ENCODE measurements around the gene POFUT2. TPM values are rescaled to one million over a fixed set of nuclear protein-coding genes. Genes with fewer than 3 reads are reported as not detected.

The POFUT2 gene
- total and polyA plus RNA-seq, 12 donors, result 13.1 to 68.9 (median 32.9) TPM

DNA sequence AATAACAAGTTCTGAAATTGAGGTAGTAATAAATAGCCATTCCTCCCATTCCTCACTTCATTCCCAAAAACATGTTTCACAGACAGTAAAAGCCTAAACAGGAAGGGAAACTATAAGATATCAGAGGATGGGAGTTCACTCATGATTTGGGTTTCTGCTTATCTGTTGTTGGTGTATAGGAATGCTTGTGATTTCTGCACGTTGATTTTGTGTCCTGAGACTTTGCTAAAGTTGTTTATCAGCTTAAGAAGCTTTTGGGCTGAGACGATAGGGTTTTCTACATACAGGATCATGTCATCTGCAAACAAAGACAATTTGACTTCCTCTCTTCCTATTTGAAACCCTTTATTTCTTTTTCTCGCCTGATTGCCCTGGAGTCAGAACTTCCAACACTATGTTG is 26.0 kb upstream of the POFUT2 start:
- no peaks in the 10 kb centered on the region for H3K9me3 ChIP-seq (replicated peaks in 1 of 3)
- DNase-seq, result no peak
- no peaks in the 10 kb centered on the region for H3K27me3 ChIP-seq
- no peak overlapping the region for H3K27ac ChIP-seq
- H3K4me1 ChIP-seq (replicated peaks in 1 of 2), result peaks cover 5 to 18% of the 10 kb centered on the region in 2 donors
- intact Hi-C loops (cut with DNase I), result no loop called here
- H3K36me3 ChIP-seq (replicated peaks in 1 of 2), result no peaks in the 10 kb centered on the region
- no peak overlapping the region for H3K4me3 ChIP-seq
- 74 to 86% (median 77%) methylated on average over 3 of the region's 3 CpGs for WGBS, 4 donors
- no peak for TF ChIP-seq POLR2A (IDR thresholded peaks at IDR 0.05)
- TF ChIP-seq, protein P1, sequence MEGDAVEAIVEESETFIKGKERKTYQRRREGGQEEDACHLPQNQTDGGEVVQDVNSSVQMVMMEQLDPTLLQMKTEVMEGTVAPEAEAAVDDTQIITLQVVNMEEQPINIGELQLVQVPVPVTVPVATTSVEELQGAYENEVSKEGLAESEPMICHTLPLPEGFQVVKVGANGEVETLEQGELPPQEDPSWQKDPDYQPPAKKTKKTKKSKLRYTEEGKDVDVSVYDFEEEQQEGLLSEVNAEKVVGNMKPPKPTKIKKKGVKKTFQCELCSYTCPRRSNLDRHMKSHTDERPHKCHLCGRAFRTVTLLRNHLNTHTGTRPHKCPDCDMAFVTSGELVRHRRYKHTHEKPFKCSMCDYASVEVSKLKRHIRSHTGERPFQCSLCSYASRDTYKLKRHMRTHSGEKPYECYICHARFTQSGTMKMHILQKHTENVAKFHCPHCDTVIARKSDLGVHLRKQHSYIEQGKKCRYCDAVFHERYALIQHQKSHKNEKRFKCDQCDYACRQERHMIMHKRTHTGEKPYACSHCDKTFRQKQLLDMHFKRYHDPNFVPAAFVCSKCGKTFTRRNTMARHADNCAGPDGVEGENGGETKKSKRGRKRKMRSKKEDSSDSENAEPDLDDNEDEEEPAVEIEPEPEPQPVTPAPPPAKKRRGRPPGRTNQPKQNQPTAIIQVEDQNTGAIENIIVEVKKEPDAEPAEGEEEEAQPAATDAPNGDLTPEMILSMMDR (IDR thresholded peaks at IDR 0.05), result no peak

DNA sequence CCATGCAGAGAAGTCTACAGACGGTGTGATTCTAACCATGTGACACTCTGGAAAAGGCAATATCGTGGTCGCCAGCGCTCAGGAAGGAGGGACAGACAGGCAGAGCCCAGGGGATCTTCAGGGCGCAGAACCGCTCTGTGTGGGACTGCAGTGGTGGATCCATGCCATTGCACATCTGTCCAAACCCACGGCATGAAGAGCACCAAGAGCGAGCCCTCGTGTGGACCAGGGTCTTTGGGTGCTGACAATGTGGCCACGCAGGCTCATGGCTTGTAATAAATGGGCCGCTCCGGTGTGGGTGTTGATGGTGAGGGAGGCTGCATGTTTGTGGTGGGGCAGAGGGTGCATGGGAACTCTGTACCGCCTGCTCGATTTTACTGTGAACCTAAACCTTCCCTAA is 25.3 kb upstream of the POFUT2 start:
- H3K4me3 ChIP-seq, result no peak overlapping the region
- no peaks in the 10 kb centered on the region for H3K27me3 ChIP-seq
- no peak for DNase-seq
- WGBS, 4 donors, result 90 to 93% (median 91%) methylated on average over 10 to 14 of the region's 14 CpGs
- intact Hi-C loops (cut with DNase I), result no loop called here
- H3K36me3 ChIP-seq (replicated peaks in 1 of 2), result no peaks in the 10 kb centered on the region
- peaks cover 0 to 20% of the 10 kb centered on the region in 2 donors for H3K4me1 ChIP-seq (replicated peaks in 1 of 2)
- no peaks in the 10 kb centered on the region for H3K9me3 ChIP-seq (replicated peaks in 1 of 3)
- no peak overlapping the region for H3K27ac ChIP-seq
- TF ChIP-seq POLR2A (IDR thresholded peaks at IDR 0.05), result no peak
- TF ChIP-seq, protein P1 (IDR thresholded peaks at IDR 0.05), result no peak

DNA sequence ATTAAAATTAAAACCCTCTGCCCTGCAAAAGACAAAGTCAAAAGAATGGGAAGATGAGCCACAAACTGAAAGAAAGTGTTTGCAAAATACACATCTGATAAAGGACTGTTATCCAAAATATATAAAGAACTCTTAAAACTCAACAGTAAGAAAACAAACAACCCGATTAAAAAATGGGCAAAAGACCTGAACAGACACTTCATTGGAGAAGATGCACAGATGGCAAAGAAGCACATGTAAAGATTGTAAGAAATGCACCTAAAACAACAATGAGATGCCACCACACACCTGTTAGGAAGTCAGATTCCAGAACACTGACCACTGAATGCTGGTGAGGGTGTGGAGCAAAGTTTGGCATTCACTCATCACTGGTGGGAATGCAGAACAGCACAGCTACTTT is 24.6 kb upstream of the POFUT2 start:
- 90 to 96% (median 94%) methylated on average over 1 of the region's 1 CpG for WGBS, 4 donors
- Histone ChIP-seq H3K36me3 (replicated peaks in 1 of 2) (no peaks in the 10 kb centered on the region), H3K27me3 (no peaks in the 10 kb centered on the region), H3K27ac (no peak overlapping the region), H3K9me3 (replicated peaks in 1 of 3) (no peaks in the 10 kb centered on the region), H3K4me3 (no peak overlapping the region), H3K4me1 (replicated peaks in 1 of 2) (peaks cover 4 to 23% of the 10 kb centered on the region in 2 donors)
- no peak for DNase-seq
- intact Hi-C loops (cut with DNase I), result no loop called here
- TF ChIP-seq, protein P1 (IDR thresholded peaks at IDR 0.05), result no peak
- no peak for TF ChIP-seq POLR2A (IDR thresholded peaks at IDR 0.05)

DNA sequence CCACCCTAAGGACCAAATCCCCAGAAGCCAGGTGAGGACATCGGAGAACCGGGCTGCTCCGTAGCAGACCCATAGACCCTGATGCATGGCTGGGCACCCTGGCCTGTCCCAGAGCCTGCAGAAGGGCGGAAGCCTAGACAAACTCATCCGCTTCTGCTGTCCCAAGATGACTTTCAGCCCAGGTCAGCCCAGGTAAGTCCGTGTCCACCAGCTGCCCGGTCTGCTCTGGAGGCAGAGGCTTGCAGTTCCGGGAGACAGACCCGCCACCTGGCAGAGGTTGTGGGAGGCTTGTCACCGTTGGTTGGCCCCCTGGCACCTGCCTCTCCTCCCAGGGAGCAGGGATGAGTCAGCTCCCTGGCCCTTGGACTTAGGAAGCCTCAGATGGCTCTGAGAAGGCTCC is 22.8 kb upstream of the POFUT2 start:
- Histone ChIP-seq H3K36me3 (replicated peaks in 1 of 2) (no peaks in the 10 kb centered on the region), H3K27me3 (no peaks in the 10 kb centered on the region), H3K27ac (peak overlapping the region in 1 of 5 donors; percentile 95), H3K4me1 (replicated peaks in 1 of 2) (peaks cover 5 to 31% of the 10 kb centered on the region in 2 donors), H3K9me3 (replicated peaks in 1 of 3) (no peaks in the 10 kb centered on the region), H3K4me3 (no peak overlapping the region)
- DNase-seq, result peak in 2 of 7 donors; percentile 7 to 11
- intact Hi-C loops (cut with DNase I), result no loop called here
- no peak for TF ChIP-seq POLR2A (IDR thresholded peaks at IDR 0.05)
- TF ChIP-seq, protein P1 (IDR thresholded peaks at IDR 0.05), result no peak
- 89 to 100% (median 91%) methylated on average over 1 to 10 of the region's 10 CpGs; no CpG with 5 or more reads in 1 of the 4 donors for WGBS, 4 donors

Data from adrenal gland (tissue), 12 donors.